MM.1S (cell line): ENCODE results near the gene POT1.
"Not testable (repeated sequence)": the region's sequence is repeated elsewhere in the genome, so short reads cannot be mapped to it uniquely, and the experiment has no call there.

Experiments used
- DNase-seq: peaks from one replicate; pipeline ENCODE4 v3.0.0-alpha.2; 2015
- H2AFZ ChIP-seq: fragments of 300-600 bp; sonication (generic); 2 replicates; pipeline ENCODE4 v1.6.0; 2016; ENCODE audit warnings: antibody characterized with exemption, low read length
- H3F3A ChIP-seq: fragments of 300-600 bp; sonication (generic); 2 replicates; pipeline ENCODE4 v1.6.1; 2016; ENCODE audit warnings: mild to moderate bottlenecking, antibody characterized with exemption, low read length, moderate library complexity, mixed read lengths; ENCODE audit not compliant: insufficient read depth
- H3K27ac ChIP-seq: fragments of 300-600 bp; sonication (generic); 2 replicates; pipeline ENCODE4 v1.5.1; 2016; ENCODE audit warnings: mild to moderate bottlenecking, low read length
- H3K27me3 ChIP-seq: fragments of 300-600 bp; sonication (generic); replicated peaks from 2 replicates; pipeline ENCODE4 v1.6.0; 2016; ENCODE audit warnings: low read length; ENCODE audit not compliant: insufficient read depth
- H3K36me3 ChIP-seq: fragments of 300-600 bp; sonication (generic); replicated peaks from 2 replicates; pipeline ENCODE4 v1.6.1; 2016; ENCODE audit warnings: mild to moderate bottlenecking, low read length, mixed read lengths; ENCODE audit not compliant: insufficient read depth
- H3K4me1 ChIP-seq: fragments of 300-600 bp; sonication (generic); 2 replicates; pipeline ENCODE4 v1.6.1; 2016; ENCODE audit warnings: low read length, mixed read lengths
- H3K4me2 ChIP-seq: fragments of 300-600 bp; sonication (generic); 2 replicates; pipeline ENCODE4 v1.6.0; 2016; ENCODE audit warnings: low read depth, low read length
- H3K4me3 ChIP-seq: fragments of 300-600 bp; sonication (generic); 2 replicates; pipeline ENCODE4 v1.5.1; 2016; ENCODE audit warnings: low read length, mixed read lengths
- H3K79me2 ChIP-seq: fragments of 300-600 bp; sonication (generic); 2 replicates; pipeline ENCODE4 v1.6.1; 2016; ENCODE audit warnings: mixed run types, low read length, mixed read lengths
- H3K9ac ChIP-seq: fragments of 300-600 bp; sonication (generic); 2 replicates; pipeline ENCODE4 v1.6.1; 2016; ENCODE audit warnings: low read length, mixed read lengths
- H3K9me2 ChIP-seq: fragments of 300-600 bp; sonication (generic); replicated peaks from 2 replicates; pipeline ENCODE4 v1.6.1; 2016; ENCODE audit warnings: mild to moderate bottlenecking, low read length, mixed read lengths; ENCODE audit not compliant: insufficient read depth
- H3K9me3 ChIP-seq: fragments of 300-600 bp; sonication (generic); replicated peaks from 2 replicates; pipeline ENCODE4 v1.6.1; 2016; ENCODE audit warnings: mild to moderate bottlenecking, low read length, mixed read lengths; ENCODE audit not compliant: insufficient read depth
- H4K20me1 ChIP-seq: fragments of 300-600 bp; sonication (generic); 2 replicates; pipeline ENCODE4 v1.6.1; 2016; ENCODE audit warnings: mild to moderate bottlenecking, low read length, moderate library complexity, mixed read lengths; ENCODE audit not compliant: insufficient read depth
- CTCF ChIP-seq: fragments of 300-600 bp; sonication (generic); IDR thresholded peaks from 2 replicates; pipeline ENCODE4 v1.5.1; 2016; ENCODE audit warnings: antibody characterized with exemption, low read length, mixed read lengths
- EZH2 ChIP-seq: fragments of 300-600 bp; sonication (generic); optimal IDR thresholded peaks from 2 replicates; pipeline ENCODE3; 2017; ENCODE audit warnings: low read depth, mild to moderate bottlenecking, antibody characterized with exemption, low read length, mixed read lengths
- EZH2phosphoT487 ChIP-seq: fragments of 300-600 bp; sonication (generic); IDR thresholded peaks from 2 replicates; pipeline ENCODE4 v1.6.1; 2018; ENCODE audit warnings: antibody characterized with exemption, low read length

POT1 gene

GRCh38 chr7:124929467-124930172 is at the start of gene POT1:
POT1 (minus strand) TSS chr7:124929825; CDS start chr7:124897173, 32,652 bp downstream.
- H3K9me3 ChIP-seq, result no peaks in the 10 kb centered on the region
- no peaks in the 10 kb centered on the region for H3K27me3 ChIP-seq
- peak within 1 kb of the TSS; percentile 80 for H2AFZ ChIP-seq
- H3K27ac ChIP-seq, result peak within 1 kb of the TSS; percentile 81
- H3K79me2 ChIP-seq, result peaks cover 48% of the 10 kb centered on the region
- peak; percentile 100 for DNase-seq
- peak within 1 kb of the TSS; percentile 76 for H3K9ac ChIP-seq
- H3K9me2 ChIP-seq, result no peaks in the 10 kb centered on the region
- no peaks in the 10 kb centered on the region for H4K20me1 ChIP-seq
- H3K4me1 ChIP-seq, result peaks cover 6% of the 10 kb centered on the region
- peaks cover 13% of the 10 kb centered on the region for H3F3A ChIP-seq
- peak within 1 kb of the TSS; percentile 65 for H3K4me2 ChIP-seq
- TF ChIP-seq EZH2phosphoT487, result no peak
- TF ChIP-seq EZH2, result no peak
- TF ChIP-seq CTCF, result no peak
- H3K36me3 ChIP-seq, result 0 out of 2 replicates have a peak, but pooled peaks cover under 1% of the 10 kb centered on the region
- H3K4me3 ChIP-seq, result peak within 1 kb of the TSS; percentile 78

GRCh38 chr7:124975131-124975530 is 45.5 kb upstream of the POT1 start:
- not testable (repeated sequence) for H3K27ac ChIP-seq, H3K9ac ChIP-seq, H3K4me2 ChIP-seq, H3K36me3 ChIP-seq, H2AFZ ChIP-seq, H3K9me3 ChIP-seq, H3K9me2 ChIP-seq, H3K79me2 ChIP-seq, H3K4me3 ChIP-seq, DNase-seq, H3F3A ChIP-seq, H4K20me1 ChIP-seq, H3K4me1 ChIP-seq, H3K27me3 ChIP-seq

- no peak overlapping the region for H2AFZ ChIP-seq
- H4K20me1 ChIP-seq, result no peaks in the 10 kb centered on the region
- no peak overlapping the region for H3K4me2 ChIP-seq
- no peaks in the 10 kb centered on the region for H3K27me3 ChIP-seq
- TF ChIP-seq CTCF, result no peak
- H3K27ac ChIP-seq, result no peak overlapping the region
- H3K4me1 ChIP-seq, result no peaks in the 10 kb centered on the region
- no peak for DNase-seq
- no peak overlapping the region for H3K4me3 ChIP-seq
- H3K9me3 ChIP-seq, result 0 out of 2 replicates have a peak, but pooled peaks cover under 1% of the 10 kb centered on the region
- H3K36me3 ChIP-seq, result no peaks in the 10 kb centered on the region
- H3K9me2 ChIP-seq, result no peaks in the 10 kb centered on the region
- H3F3A ChIP-seq, result no peaks in the 10 kb centered on the region
- no peaks in the 10 kb centered on the region for H3K79me2 ChIP-seq
- H3K9ac ChIP-seq, result no peak overlapping the region
These were observed 35.9 kb upstream of the POT1 start for GRCh38 chr7:124965553-124965952.

- no peaks in the 10 kb centered on the region for H3K9me3 ChIP-seq
- H3K27me3 ChIP-seq, result no peaks in the 10 kb centered on the region
- H3F3A ChIP-seq, result no peaks in the 10 kb centered on the region
- no peak for TF ChIP-seq EZH2phosphoT487
- no peaks in the 10 kb centered on the region for H4K20me1 ChIP-seq
- H3K4me3 ChIP-seq, result no peak overlapping the region
- no peaks in the 10 kb centered on the region for H3K36me3 ChIP-seq
- H2AFZ ChIP-seq, result no peak overlapping the region
- no peaks in the 10 kb centered on the region for H3K9me2 ChIP-seq
- no peak for DNase-seq
- H3K4me1 ChIP-seq, result no peaks in the 10 kb centered on the region
- H3K27ac ChIP-seq, result no peak overlapping the region
- no peaks in the 10 kb centered on the region for H3K79me2 ChIP-seq
- no peak overlapping the region for H3K4me2 ChIP-seq
- no peak overlapping the region for H3K9ac ChIP-seq
These were observed 30.1 kb upstream of the POT1 start for GRCh38 chr7:124959676-124960075.

GRCh38 chr7:124957952-124958351 is 28.3 kb upstream of the POT1 start:
- H4K20me1 ChIP-seq, H3K9ac ChIP-seq, H3K79me2 ChIP-seq, H3K9me3 ChIP-seq, H2AFZ ChIP-seq, H3K4me3 ChIP-seq, H3K4me2 ChIP-seq, DNase-seq, H3K36me3 ChIP-seq, H3K27me3 ChIP-seq, H3F3A ChIP-seq, H3K4me1 ChIP-seq, H3K27ac ChIP-seq, H3K9me2 ChIP-seq: not testable (repeated sequence)
